Heart right ventricle (tissue), 16 donors: ENCODE measurements around the gene XPNPEP2. TPM values are rescaled to one million over a fixed set of nuclear protein-coding genes. Genes with fewer than 3 reads are reported as not detected.

ENCODE experiments used
- ATAC-seq, 8 donors: fragments of 200-7000 bp; cut with Tn5 transposase; one replicate each; pipeline ENCODE4 v1.9.1; 2020; ENCODE audit warnings: mild to moderate bottlenecking in 8 of 8, moderate library complexity in 8 of 8, moderate number of reproducible peaks in 1 of 8
- DNase-seq, 2 donors: peaks; one replicate each; pipeline ENCODE4 v3.0.0-alpha.2; 2020
- H3K27ac ChIP-seq, 10 donors: fragments of 200-600 bp; sonication (generic) in 2 of 10; one replicate each; pipeline versions ENCODE4 v1.5.0 to v1.8.0; 2020 to 2022; ENCODE audit warnings: mild to moderate bottlenecking in 3 of 10
- H3K27me3 ChIP-seq, 7 donors: fragments of 200-600 bp; one replicate each; pipeline ENCODE4 v1.8.0; 2021 to 2022; ENCODE audit warnings: mild to moderate bottlenecking in 2 of 7
- H3K36me3 ChIP-seq, 9 donors: fragments of 200-600 bp; sonication (generic) in 1 of 9; one replicate each; pipeline versions ENCODE4 v1.5.0 to v1.8.0; 2020 to 2022; ENCODE audit warnings: mild to moderate bottlenecking in 2 of 9
- H3K4me1 ChIP-seq, 9 donors: fragments of 200-600 bp; sonication (generic) in 1 of 9; one replicate each; pipeline versions ENCODE4 v1.5.0 to v1.8.0; 2020 to 2022; ENCODE audit warnings: mild to moderate bottlenecking in 4 of 9
- H3K4me3 ChIP-seq, 10 donors: fragments of 200-600 bp; sonication (generic) in 2 of 10; one replicate each; pipeline versions ENCODE4 v1.5.0 to v1.8.0; 2020 to 2022; ENCODE audit warnings: mild to moderate bottlenecking in 7 of 10, moderate library complexity in 2 of 10
- H3K9me3 ChIP-seq, 11 donors: fragments of 200-600 bp in 10 of 11; sonication (generic) in 2 of 11; one replicate each; pipeline versions ENCODE4 v1.5.0 to v1.8.0; 2013 to 2022; ENCODE audit warnings: mild to moderate bottlenecking in 2 of 11, control low read depth in 1 of 11, moderate library complexity in 1 of 11
- CTCF ChIP-seq, 9 donors: fragments of 200-600 bp; sonication (generic) in 2 of 9; IDR thresholded peaks; one replicate each; pipeline versions ENCODE4 v1.5.0 to v1.8.0; 2021 to 2022; ENCODE audit warnings: antibody characterized with exemption in 9 of 9, mild to moderate bottlenecking in 5 of 9, moderate library complexity in 1 of 9
- WGBS, 2 donors: extraction: QIAGEN DNeasy Blood & Tissue Kit; methylation state at CpG; one replicate each; pipeline ENCODE4 v1.1.7; 2013; ENCODE audit warnings: inconsistent platforms in 1 of 2; 5-methylcytosine and 5-hydroxymethylcytosine counted together
- intact Hi-C, 10 donors: fragments of 100-400 bp; cut with DNase I; formaldehyde crosslinking; loops; one replicate each; pipeline versions ENCODE4 v1.11.1 to v1.14.2; 2022
- polyA plus RNA-seq, 2 donors: library from polyadenylated mRNA; stranded (reverse); fragments of 200-250 nt; gene quantifications; one replicate each; pipeline ENCODE4 v1.2.3, GENCODE V29; 2013
- total RNA-seq, 10 donors: library from RNA; stranded (reverse); fragmentation: NEBNext Ultra II Directional in 3 of 10; extraction: Animal tissue kit (Norgen Biotek cat#: 25700) in 3 of 10; gene quantifications; one replicate each; pipeline versions ENCODE4 v1.2.1 to v1.2.4, GENCODE V29; 2021 to 2023
- donor health status: Arrhythmogenic right ventricular cardiomyopathy.
- donor health status: ischemic (EF 13 %, LVEDD 7.1; RV severe dilation, severe dysfunction).
- donor health status: healthy with polysubstance abuse.
- donor health status: DM: no; HTN: yes; CAD: no.
- donor health status: DM: no; HTN: no; CAD: no.
- donor health status: ischemic (EF 25% LVEDD 6.9; RV normal size, moderate dysfunction).
- donor health status: ischemic (EF 25% LVEDD 5.7; RV mildly dilated, moderate dysfunction).
- donor health status: healthy.
- donor health status: DM: yes; HTN: yes; CAD: no.
- donor health status: Ischemic cardiomyopathy.
- donor health status: ischemic (EF 35%, LVEDD 5.7; RV mildly dilated, moderate dysfunction).
- donor health status: nonischemic (EF 11% LVEDD 7.7; RV severe dilation, severe dysfunction).
- donor health status: DM: yes; HTN: yes; CAD: no.
- donor health status: PGD.
- donor health status: ischemic (EF 29% LVEDD 5.4; RV normal size, mild dysfunction).
- donor health status: nonischemic (EF 23%, LVEDD 6.1; RV moderate dilation, normal function).

The XPNPEP2 gene
- total and polyA plus RNA-seq, 12 donors = 0.18 to 2.2 (median 0.52) TPM

DNA sequence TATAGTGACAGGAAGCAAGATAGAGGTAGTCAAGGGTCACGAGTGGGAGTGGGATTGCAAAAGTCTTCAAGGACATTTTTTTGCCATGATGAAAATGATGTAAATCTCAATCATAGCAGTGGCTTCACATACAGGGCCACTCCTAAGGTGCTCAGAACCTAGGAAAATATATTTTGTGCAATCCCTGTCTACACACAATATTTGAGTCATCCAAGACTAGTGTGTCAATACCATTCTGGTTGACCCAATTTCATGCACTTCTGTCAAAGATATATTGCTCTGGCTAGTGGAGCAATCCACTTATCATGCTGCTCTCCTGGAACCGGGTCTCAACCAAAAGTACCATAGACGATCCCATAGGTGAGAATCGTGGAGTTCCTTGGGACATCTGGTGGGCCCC, 24.2 kb upstream of the XPNPEP2 start:
- intact Hi-C loops = no loop called here
- no peak for ATAC-seq
- Histone ChIP-seq H3K27ac (no peak overlapping the region), H3K4me3 (no peak overlapping the region), H3K4me1 (peaks cover 0 to 8% (median 0%) of the 10 kb centered on the region in 9 donors), H3K27me3 (peaks cover 0 to 4% (median 0%) of the 10 kb centered on the region in 7 donors), H3K36me3 (no peaks in the 10 kb centered on the region), H3K9me3 (no peaks in the 10 kb centered on the region)
- DNase-seq = no peak
- 90 to 97% methylated on average over 4 of the region's 4 CpGs for WGBS, 2 donors
- TF ChIP-seq CTCF (IDR thresholded peaks at IDR 0.05) = no peak

GRCh38 chrX:129716507-129716906, 22.3 kb upstream of the XPNPEP2 start:
- 90 to 91% methylated on average over 4 of the region's 4 CpGs for WGBS, 2 donors
- Histone ChIP-seq H3K4me1 (peaks cover 0 to 8% (median 0%) of the 10 kb centered on the region in 9 donors), H3K27ac (no peak overlapping the region), H3K27me3 (no peaks in the 10 kb centered on the region), H3K36me3 (no peaks in the 10 kb centered on the region), H3K4me3 (no peak overlapping the region), H3K9me3 (no peaks in the 10 kb centered on the region)
- no peak for DNase-seq
- intact Hi-C loops = no loop called here
- no peak for TF ChIP-seq CTCF (IDR thresholded peaks at IDR 0.05)
- ATAC-seq = no peak

DNA sequence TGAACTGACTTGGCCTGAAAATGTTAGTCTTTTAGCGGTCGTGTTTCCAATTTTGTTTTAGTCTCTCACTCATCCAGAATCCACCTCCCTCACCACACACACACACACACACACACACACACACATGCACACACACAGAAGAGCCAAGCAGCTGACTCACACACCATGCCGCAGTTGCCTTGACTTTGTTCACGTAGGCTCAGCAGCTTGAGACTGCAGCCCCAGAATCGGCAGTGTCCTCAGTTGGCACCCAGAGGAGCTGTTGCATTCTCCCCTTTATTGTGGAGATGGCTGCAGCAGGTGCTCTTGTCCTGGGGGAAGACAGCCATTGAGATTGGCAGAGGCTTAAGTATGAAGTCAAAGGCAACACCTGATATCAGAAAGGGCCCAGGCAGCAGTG, 20.9 kb upstream of the XPNPEP2 start:
- H3K9me3 ChIP-seq = no peaks in the 10 kb centered on the region
- 72 to 83% methylated on average over 5 of the region's 5 CpGs for WGBS, 2 donors
- H3K4me3 ChIP-seq = no peak overlapping the region
- ATAC-seq (peak in 4 of 8 donors; percentile 16 to 57 (median 48)), DNase-seq (no peak)
- peaks cover 0 to 8% (median 0%) of the 10 kb centered on the region in 9 donors for H3K4me1 ChIP-seq
- peaks cover 0 to 10% (median 0%) of the 10 kb centered on the region in 7 donors for H3K27me3 ChIP-seq
- intact Hi-C loops = no loop called here
- H3K27ac ChIP-seq = no peak overlapping the region
- no peak for TF ChIP-seq CTCF (IDR thresholded peaks at IDR 0.05)
- H3K36me3 ChIP-seq = no peaks in the 10 kb centered on the region

DNA sequence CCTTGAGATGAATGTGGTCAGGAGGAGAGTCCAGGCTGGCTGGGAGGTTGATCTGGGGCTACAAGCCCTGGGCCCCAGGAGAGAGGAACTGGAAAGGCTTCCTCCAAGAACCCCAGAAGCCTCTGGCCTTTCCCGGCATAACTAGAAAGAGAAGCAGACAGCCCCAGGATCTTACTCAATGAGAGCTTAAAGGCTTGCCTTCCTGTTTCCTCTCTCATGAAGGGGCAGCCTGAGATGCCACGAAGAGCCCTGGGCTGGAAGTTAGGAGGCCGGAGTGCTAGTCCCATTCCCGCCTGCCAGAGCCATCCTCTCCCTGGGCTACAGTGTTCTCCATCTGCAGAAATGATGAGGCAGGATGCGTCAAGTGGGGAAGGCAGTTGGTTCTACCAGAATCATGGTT, 20.1 kb upstream of the XPNPEP2 start:
- Histone ChIP-seq H3K27me3 (peaks cover 0 to 12% (median 0%) of the 10 kb centered on the region in 7 donors), H3K27ac (no peak overlapping the region), H3K4me1 (peaks cover 0 to 8% (median 0%) of the 10 kb centered on the region in 9 donors), H3K9me3 (no peaks in the 10 kb centered on the region), H3K4me3 (no peak overlapping the region), H3K36me3 (no peaks in the 10 kb centered on the region)
- DNase-seq (no peak), ATAC-seq (no peak)
- TF ChIP-seq CTCF (IDR thresholded peaks at IDR 0.05) = no peak
- WGBS, 2 donors = 87 to 90% methylated on average over 5 of the region's 5 CpGs
- intact Hi-C loops = no loop called here
